ENCODE data around the gene GREB1L. TPM values are rescaled to one million over a fixed set of nuclear protein-coding genes. Genes with fewer than 3 reads are reported as not detected.

The GREB1L gene
- total RNA-seq, 2 donors from 2014 or later = 2.0 to 21.6 TPM

DNA sequence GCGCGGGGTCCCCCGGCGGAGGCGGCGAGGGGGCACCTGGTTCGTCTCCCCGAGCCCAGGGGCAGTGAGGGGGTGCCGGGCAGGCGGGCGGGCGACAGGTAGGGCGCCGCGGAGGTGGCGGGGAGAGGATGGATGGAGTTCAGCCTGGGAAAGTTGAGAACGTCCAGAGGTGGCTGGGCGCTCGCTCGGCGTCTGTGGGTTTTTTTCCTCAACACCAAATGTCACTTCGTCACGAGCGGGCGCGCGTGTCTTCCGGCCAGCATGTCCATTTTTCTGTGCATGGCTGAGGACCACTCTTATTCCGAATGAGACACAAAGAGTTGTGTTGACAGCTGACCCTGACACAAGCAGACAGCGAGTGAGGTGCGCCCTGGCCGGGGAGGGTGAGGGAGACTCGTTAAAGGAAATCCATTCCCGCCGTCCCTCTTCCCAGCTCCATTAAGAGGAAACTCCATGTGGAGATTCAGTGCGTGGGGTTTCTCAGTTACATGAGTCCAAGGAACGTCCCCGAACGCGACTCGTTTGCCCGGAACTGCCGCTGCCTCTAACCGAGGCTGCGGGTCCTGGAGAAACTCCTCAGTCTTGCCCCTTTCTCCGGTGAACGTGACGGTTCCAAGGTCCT is 859 bp downstream of the GREB1L start:
- Histone ChIP-seq H3K4me1 (replicated peaks) (no peaks in the 10 kb centered on the region), H3K27ac (peak overlapping the region; percentile 69 to 71), H3K36me3 (no peaks in the 10 kb centered on the region), H3K27me3 (replicated peaks; ENCODE audit: insufficient read depth) (no peaks in the 10 kb centered on the region), H3K4me3 (peak overlapping the region; percentile 51 to 58), H3K9me3 (no peaks in the 10 kb centered on the region)
- intact Hi-C loops (cut with DNase I) = loop anchor here (10.0 kb wide), 2 partner anchors 122 to 202 kb away; no protein-coding TSS in a partner anchor
- TF ChIP-seq, protein P1, sequence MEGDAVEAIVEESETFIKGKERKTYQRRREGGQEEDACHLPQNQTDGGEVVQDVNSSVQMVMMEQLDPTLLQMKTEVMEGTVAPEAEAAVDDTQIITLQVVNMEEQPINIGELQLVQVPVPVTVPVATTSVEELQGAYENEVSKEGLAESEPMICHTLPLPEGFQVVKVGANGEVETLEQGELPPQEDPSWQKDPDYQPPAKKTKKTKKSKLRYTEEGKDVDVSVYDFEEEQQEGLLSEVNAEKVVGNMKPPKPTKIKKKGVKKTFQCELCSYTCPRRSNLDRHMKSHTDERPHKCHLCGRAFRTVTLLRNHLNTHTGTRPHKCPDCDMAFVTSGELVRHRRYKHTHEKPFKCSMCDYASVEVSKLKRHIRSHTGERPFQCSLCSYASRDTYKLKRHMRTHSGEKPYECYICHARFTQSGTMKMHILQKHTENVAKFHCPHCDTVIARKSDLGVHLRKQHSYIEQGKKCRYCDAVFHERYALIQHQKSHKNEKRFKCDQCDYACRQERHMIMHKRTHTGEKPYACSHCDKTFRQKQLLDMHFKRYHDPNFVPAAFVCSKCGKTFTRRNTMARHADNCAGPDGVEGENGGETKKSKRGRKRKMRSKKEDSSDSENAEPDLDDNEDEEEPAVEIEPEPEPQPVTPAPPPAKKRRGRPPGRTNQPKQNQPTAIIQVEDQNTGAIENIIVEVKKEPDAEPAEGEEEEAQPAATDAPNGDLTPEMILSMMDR (IDR thresholded peaks at IDR 0.05) = no peak
- TF ChIP-seq POLR2A (IDR thresholded peaks at IDR 0.05) (no peak), POLR2AphosphoS5 (IDR thresholded peaks at IDR 0.05) (no peak)
- no peak for DNase-seq (ENCODE audit: low spot score)
- 4% methylated on average over 45 of the region's 48 CpGs for WGBS

DNA sequence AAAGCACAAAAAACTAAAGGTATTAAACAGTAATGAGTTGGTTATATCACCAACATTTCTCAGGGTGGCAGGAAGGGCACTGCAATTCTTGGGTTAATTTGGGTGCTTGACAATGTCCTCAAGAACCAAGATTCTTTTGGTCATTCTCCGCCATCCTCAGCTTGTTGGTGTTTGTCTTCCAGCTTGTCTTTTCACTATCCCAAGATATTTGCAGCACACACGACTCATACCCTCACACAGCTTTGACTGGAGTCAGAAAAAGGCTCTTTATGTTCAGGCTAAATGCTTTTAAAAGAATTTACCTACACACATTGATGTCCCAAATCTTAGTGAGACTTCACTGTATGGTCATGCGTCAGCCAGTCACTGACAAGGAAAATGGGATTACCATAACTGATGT is 12.5 kb downstream of the GREB1L start:
- intact Hi-C loops (cut with DNase I) = no loop called here
- Histone ChIP-seq H3K9me3 (no peaks in the 10 kb centered on the region), H3K27me3 (replicated peaks; ENCODE audit: insufficient read depth) (no peaks in the 10 kb centered on the region), H3K27ac (no peak overlapping the region), H3K36me3 (no peaks in the 10 kb centered on the region), H3K4me3 (no peak overlapping the region), H3K4me1 (replicated peaks) (no peaks in the 10 kb centered on the region)
- TF ChIP-seq POLR2AphosphoS5 (IDR thresholded peaks at IDR 0.05) (no peak), POLR2A (IDR thresholded peaks at IDR 0.05) (no peak)
- TF ChIP-seq, protein P1 (IDR thresholded peaks at IDR 0.05) = no peak
- no peak for DNase-seq (ENCODE audit: low spot score)
- WGBS = 77% methylated on average over 3 of the region's 3 CpGs

DNA sequence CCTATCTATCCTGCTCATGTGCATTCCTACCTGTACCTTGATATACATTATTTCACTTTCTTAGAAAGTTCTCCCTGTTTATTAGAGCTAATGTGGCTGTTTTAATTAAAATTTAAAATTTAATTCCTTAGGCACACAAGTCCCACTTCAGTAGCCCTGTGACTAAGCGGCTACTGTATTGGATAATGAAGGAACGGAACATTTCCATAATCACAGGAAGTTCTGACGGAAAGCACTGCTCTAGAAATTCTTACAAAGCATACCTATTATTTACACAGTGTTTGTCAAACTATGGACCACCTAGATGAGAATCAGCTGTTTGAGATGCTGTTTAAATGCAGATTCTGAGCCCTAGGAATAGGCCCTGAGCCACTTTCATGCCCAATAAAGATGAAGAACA is 13.2 kb downstream of the GREB1L start:
- no peak for DNase-seq (ENCODE audit: low spot score)
- H3K4me1 ChIP-seq (replicated peaks) = no peaks in the 10 kb centered on the region

DNA sequence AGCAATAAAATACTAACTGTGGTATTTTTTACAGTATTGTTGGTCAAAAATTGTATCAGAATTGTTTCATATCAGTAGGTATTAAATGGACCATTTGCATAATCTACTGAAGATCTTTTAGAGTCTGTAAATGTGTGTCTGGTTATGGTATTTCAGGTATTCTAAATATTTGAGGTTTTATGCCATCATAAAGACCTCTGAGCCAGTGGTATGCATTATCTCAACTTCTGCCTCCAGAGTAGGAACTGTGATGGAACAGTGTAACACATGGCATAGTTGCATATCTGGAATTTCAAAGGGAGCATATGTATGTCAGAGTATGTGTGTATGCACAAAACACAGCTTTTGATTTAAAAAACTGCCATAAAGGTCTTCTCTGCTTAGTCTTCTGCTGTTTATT is 15.4 kb downstream of the GREB1L start:
- no peak overlapping the region for H3K27ac ChIP-seq
- no peak for DNase-seq (ENCODE audit: low spot score)
- no peaks in the 10 kb centered on the region for H3K36me3 ChIP-seq
- no peak overlapping the region for H3K4me3 ChIP-seq
- intact Hi-C loops (cut with DNase I) = no loop called here
- TF ChIP-seq POLR2A (IDR thresholded peaks at IDR 0.05) (no peak), POLR2AphosphoS5 (IDR thresholded peaks at IDR 0.05) (no peak)
- TF ChIP-seq, protein P1 (IDR thresholded peaks at IDR 0.05) = no peak
- H3K4me1 ChIP-seq (replicated peaks) = no peaks in the 10 kb centered on the region
- no peaks in the 10 kb centered on the region for H3K27me3 ChIP-seq (replicated peaks; ENCODE audit: insufficient read depth)
- no peaks in the 10 kb centered on the region for H3K9me3 ChIP-seq

More for the DNA sequence above, 13.2 kb downstream of the GREB1L start:
- WGBS = 89% methylated on average over 3 of the region's 3 CpGs
- intact Hi-C loops (cut with DNase I) = no loop called here
- no peaks in the 10 kb centered on the region for H3K27me3 ChIP-seq (replicated peaks; ENCODE audit: insufficient read depth)
- no peaks in the 10 kb centered on the region for H3K9me3 ChIP-seq
- H3K27ac ChIP-seq = no peak overlapping the region
- H3K4me3 ChIP-seq = no peak overlapping the region
- no peak for TF ChIP-seq POLR2AphosphoS5 (IDR thresholded peaks at IDR 0.05)
- TF ChIP-seq, protein P1 (IDR thresholded peaks at IDR 0.05) = no peak
- TF ChIP-seq POLR2A (IDR thresholded peaks at IDR 0.05) = no peak
- H3K36me3 ChIP-seq = no peaks in the 10 kb centered on the region

DNA sequence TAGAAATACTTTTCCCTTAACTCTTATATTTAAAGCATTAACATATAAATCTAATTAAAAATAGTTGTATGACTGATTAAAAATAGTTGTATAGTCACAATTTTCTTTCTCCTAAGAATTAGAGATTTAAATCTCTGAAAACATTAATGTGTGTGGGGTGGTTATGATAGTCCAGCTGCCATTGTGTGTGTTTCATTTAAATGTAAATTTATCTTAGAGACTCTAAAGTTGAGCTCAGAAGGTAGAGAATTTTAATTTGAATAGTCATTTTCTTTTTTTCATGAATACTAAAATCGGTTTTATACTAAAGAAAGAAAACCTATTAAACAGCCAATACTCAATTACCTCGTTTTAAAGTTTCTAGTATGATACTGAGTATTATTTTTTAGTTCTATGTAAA is 18.6 kb downstream of the GREB1L start:
- H3K27me3 ChIP-seq (replicated peaks; ENCODE audit: insufficient read depth) = no peaks in the 10 kb centered on the region
- DNase-seq (ENCODE audit: low spot score) = no peak
- no peak overlapping the region for H3K4me3 ChIP-seq
- 63% methylated on average over 2 of the region's 2 CpGs for WGBS
- no peak for TF ChIP-seq POLR2AphosphoS5 (IDR thresholded peaks at IDR 0.05)
- no peak for TF ChIP-seq POLR2A (IDR thresholded peaks at IDR 0.05)
- TF ChIP-seq, protein P1 (IDR thresholded peaks at IDR 0.05) = no peak
- no peak overlapping the region for H3K27ac ChIP-seq
- intact Hi-C loops (cut with DNase I) = no loop called here
- H3K9me3 ChIP-seq = no peaks in the 10 kb centered on the region
- H3K36me3 ChIP-seq = no peaks in the 10 kb centered on the region
- no peaks in the 10 kb centered on the region for H3K4me1 ChIP-seq (replicated peaks)

Data from prostate gland (tissue), 2 donors.